H1 (cell line): Measurements from ENCODE around the gene FBN2. TPM values are rescaled to one million over a fixed set of nuclear protein-coding genes. Genes with fewer than 3 reads are reported as not detected.

Source experiments
- CBX8 ChIP-seq: fragments of 300-800, 300-1000 bp; sonication (generic); IDR thresholded peaks from 2 replicates; pipeline ENCODE4 v1.7.1; 2016; ENCODE audit warnings: low read depth, low read length, borderline replicate concordance
- JUND ChIP-seq: IDR thresholded peaks from 2 replicates; pipeline ENCODE4 v1.6.1; 2011; ENCODE audit warnings: mild to moderate bottlenecking, improper control_type of control experiment, low read length
- KDM4A ChIP-seq: IDR thresholded peaks from one replicate; pipeline ENCODE4 v1.7.1; 2012; ENCODE audit warnings: low read depth, mild to moderate bottlenecking, moderate library complexity, low read length, inconsistent platforms; ENCODE audit not compliant: severe bottlenecking
- POLR2AphosphoS5 ChIP-seq: IDR thresholded peaks from 2 replicates; pipeline ENCODE4 v1.6.1; 2011; ENCODE audit warnings: low read depth, low read length
- RAD21 ChIP-seq, 2 experiments: IDR thresholded peaks in 1 of 2; conservative IDR thresholded peaks in 1 of 2; 2 replicates each; pipeline ENCODE4 v1.6.1; 2011; ENCODE audit warnings: low read depth in 2 of 2, low read length in 2 of 2, improper control_type of control experiment in 1 of 2, inconsistent platforms in 1 of 2, mild to moderate bottlenecking in 1 of 2, moderate library complexity in 1 of 2
- SIRT6 ChIP-seq: IDR thresholded peaks from one replicate; pipeline ENCODE4 v1.7.1; 2012; ENCODE audit warnings: low read length, inconsistent platforms
- TBP ChIP-seq: IDR thresholded peaks from 2 replicates; pipeline ENCODE4 v1.6.1; 2011; ENCODE audit warnings: low read depth, low read length, improper control_type of control experiment
- polyA plus RNA-seq, 7 experiments: library from polyadenylated mRNA; depleted of rRNA in 3 of 7; stranded (reverse) in 5 of 7; unstranded in 2 of 7; fragments of >200 nt in 5 of 7; fragments of 200-250 nt in 2 of 7; gene quantifications; 1 replicate in 5 of 7; 2 replicates in 1 of 7; 4 replicates in 1 of 7; pipeline versions ENCODE4 v1.2.1 to v1.2.3, GENCODE V29; 2011 to 2013; ENCODE audit warnings: missing spikeins in 2 of 7, mixed read lengths in 2 of 7
- total RNA-seq: library from RNA; stranded (reverse); fragmentation: NEBNext Ultra II Directional; extraction: Animal tissue kit (Norgen Biotek cat#: 25700); gene quantifications from 2 replicates; pipeline ENCODE4 v1.2.1, GENCODE V29; 2021

Gene FBN2
- total and polyA plus RNA-seq, 2 of the 8 experiments (the other 6 are each of a cell fraction or from before 2014, with no cell fraction given): 14.1 to 16.3 TPM

- TF ChIP-seq RAD21 (IDR thresholded peaks at IDR 0.05 in 1 of 2, conservative IDR thresholded peaks at IDR 0.05 in 1 of 2; ENCODE audit: low read depth in 2 of 2, low read length in 2 of 2) (no peak), POLR2AphosphoS5 (no peak), JUND (no peak), CBX8 (no peak), KDM4A (no peak), SIRT6 (no peak), TBP (no peak)
Measured at GRCh38 chr5:128466980-128467379, 71.1 kb downstream of the FBN2 start (continued).
